Measurements from ENCODE around the gene BPGM.
"Not testable (repeated sequence)": the region's sequence is repeated elsewhere in the genome, so short reads cannot be mapped to it uniquely, and the experiment has no call there.

BPGM gene

GRCh38 chr7:134632937-134633540 is 13.6 kb upstream of the BPGM start:
- peak in 1 of 2 experiments; percentile 35 for DNase-seq

- no peak for DNase-seq
These were observed 10.6 kb upstream of the BPGM start for GRCh38 chr7:134636008-134636449.

- DNase-seq: no peak
These were observed 9.2 kb upstream of the BPGM start for GRCh38 chr7:134637441-134637840.

GRCh38 chr7:134637934-134638719 is 8.5 kb upstream of the BPGM start:
- no peak for DNase-seq

- DNase-seq: no peak
These were observed 7.6 kb upstream of the BPGM start for GRCh38 chr7:134639061-134639460.

GRCh38 chr7:134639683-134640279 is 6.9 kb upstream of the BPGM start:
- no peak for DNase-seq

GRCh38 chr7:134640842-134641715 is 5.6 kb upstream of the BPGM start:
- no peak for DNase-seq

- not testable (repeated sequence) for DNase-seq
These were observed 4.7 kb upstream of the BPGM start for GRCh38 chr7:134641981-134642380.

GRCh38 chr7:134643131-134643530 is 3.5 kb upstream of the BPGM start:
- no peak for DNase-seq

- DNase-seq: no peak
These were observed 1.2 kb upstream of the BPGM start for GRCh38 chr7:134645478-134645877.

- DNase-seq: no peak
These were observed 718 bp upstream of the BPGM start for GRCh38 chr7:134645935-134646334.

GRCh38 chr7:134648456-134648855 is 1.8 kb downstream of the BPGM start:
- DNase-seq: no peak

- no peak for DNase-seq
These were observed 2.6 kb downstream of the BPGM start for GRCh38 chr7:134649226-134649775.

- no peak for DNase-seq
These were observed 5.3 kb downstream of the BPGM start for GRCh38 chr7:134651991-134652390.

GRCh38 chr7:134654104-134654775 is 7.6 kb downstream of the BPGM start:
- DNase-seq: no peak

- no peak for DNase-seq
These were observed 10.9 kb downstream of the BPGM start for GRCh38 chr7:134657526-134657925.

GRCh38 chr7:134660242-134660785 is 13.7 kb downstream of the BPGM start:
- DNase-seq: no peak

GRCh38 chr7:134660961-134661376 is 14.3 kb downstream of the BPGM start:
- no peak for DNase-seq

- no peak for DNase-seq
These were observed 15.7 kb downstream of the BPGM start for GRCh38 chr7:134662166-134662870.

- no peak for DNase-seq
These were observed 16.2 kb downstream of the BPGM start for GRCh38 chr7:134662871-134663205.

- DNase-seq: not testable (repeated sequence)
These were observed 18.4 kb downstream of the BPGM start for GRCh38 chr7:134665045-134665444.

All from NCI-H1930 (cell line).